GM19025 (cell line): ENCODE data around the gene ARL4C.

Experiments
- ATAC-seq: cut with Tn5 transposase; IDR thresholded peaks from one replicate; pipeline ENCODE4 v1.9.1; 2021; ENCODE audit warnings: mild to moderate bottlenecking, low read depth, moderate library complexity; ENCODE audit not compliant: unreplicated experiment

The ARL4C gene

GRCh38 chr2:234496835-234497593, at the start of gene ARL4C:
Gene ARL4C, minus strand, starts transcription at chr2:234497081. Its CDS starts 495 bp downstream, at chr2:234496586.
- ATAC-seq = peak; percentile 69

- no peak for ATAC-seq
These were observed 48.1 kb upstream of the ARL4C start for GRCh38 chr2:234544659-234545611.

- no peak for ATAC-seq
These were observed 45.9 kb upstream of the ARL4C start for GRCh38 chr2:234542742-234543141.

- no peak for ATAC-seq
These were observed 41.0 kb upstream of the ARL4C start for GRCh38 chr2:234537929-234538328.

GRCh38 chr2:234536178-234536965, 39.5 kb upstream of the ARL4C start:
- no peak for ATAC-seq

GRCh38 chr2:234535464-234535863, 38.6 kb upstream of the ARL4C start:
- ATAC-seq = no peak

GRCh38 chr2:234534515-234534914, 37.6 kb upstream of the ARL4C start:
- ATAC-seq = no peak

GRCh38 chr2:234533626-234534025, 36.7 kb upstream of the ARL4C start:
- no peak for ATAC-seq

GRCh38 chr2:234528410-234529148, 31.7 kb upstream of the ARL4C start:
- no peak for ATAC-seq

- no peak for ATAC-seq
These were observed 29.8 kb upstream of the ARL4C start for GRCh38 chr2:234526711-234527110.

- ATAC-seq = no peak
These were observed 24.7 kb upstream of the ARL4C start for GRCh38 chr2:234521536-234521935.

GRCh38 chr2:234518986-234519642, 22.2 kb upstream of the ARL4C start:
- ATAC-seq = no peak

GRCh38 chr2:234517971-234518370, 21.1 kb upstream of the ARL4C start:
- ATAC-seq = no peak

- ATAC-seq = no peak
These were observed 18.2 kb upstream of the ARL4C start for GRCh38 chr2:234514873-234515638.

- no peak for ATAC-seq
These were observed 17.2 kb upstream of the ARL4C start for GRCh38 chr2:234514099-234514498.

- ATAC-seq = no peak
These were observed 16.2 kb upstream of the ARL4C start for GRCh38 chr2:234512884-234513669.

- no peak for ATAC-seq
These were observed 6.0 kb upstream of the ARL4C start for GRCh38 chr2:234502919-234503285.

- ATAC-seq = no peak
These were observed 5.5 kb upstream of the ARL4C start for GRCh38 chr2:234502285-234502918.
